AG10803 (cell line): Measurements from ENCODE around the gene PTGES2.
"Not testable (repeated sequence)": the region's sequence is repeated elsewhere in the genome, so short reads cannot be mapped to it uniquely, and the experiment has no call there.

Experiments
- DNase-seq: peaks from one replicate; pipeline ENCODE4 v3.0.0; 2010; ENCODE audit warnings: low read depth
- H3K4me3 ChIP-seq: 2 replicates; pipeline ENCODE4 v1.5.1; 2011; ENCODE audit warnings: mild to moderate bottlenecking, low read length, control low read depth
- TF ChIP-seq, protein P1 (sequence below): conservative IDR thresholded peaks from 2 replicates; pipeline ENCODE4 v1.5.1; 2011; ENCODE audit warnings: mild to moderate bottlenecking, low read length, control low read depth, inconsistent platforms

Gene PTGES2

DNA sequence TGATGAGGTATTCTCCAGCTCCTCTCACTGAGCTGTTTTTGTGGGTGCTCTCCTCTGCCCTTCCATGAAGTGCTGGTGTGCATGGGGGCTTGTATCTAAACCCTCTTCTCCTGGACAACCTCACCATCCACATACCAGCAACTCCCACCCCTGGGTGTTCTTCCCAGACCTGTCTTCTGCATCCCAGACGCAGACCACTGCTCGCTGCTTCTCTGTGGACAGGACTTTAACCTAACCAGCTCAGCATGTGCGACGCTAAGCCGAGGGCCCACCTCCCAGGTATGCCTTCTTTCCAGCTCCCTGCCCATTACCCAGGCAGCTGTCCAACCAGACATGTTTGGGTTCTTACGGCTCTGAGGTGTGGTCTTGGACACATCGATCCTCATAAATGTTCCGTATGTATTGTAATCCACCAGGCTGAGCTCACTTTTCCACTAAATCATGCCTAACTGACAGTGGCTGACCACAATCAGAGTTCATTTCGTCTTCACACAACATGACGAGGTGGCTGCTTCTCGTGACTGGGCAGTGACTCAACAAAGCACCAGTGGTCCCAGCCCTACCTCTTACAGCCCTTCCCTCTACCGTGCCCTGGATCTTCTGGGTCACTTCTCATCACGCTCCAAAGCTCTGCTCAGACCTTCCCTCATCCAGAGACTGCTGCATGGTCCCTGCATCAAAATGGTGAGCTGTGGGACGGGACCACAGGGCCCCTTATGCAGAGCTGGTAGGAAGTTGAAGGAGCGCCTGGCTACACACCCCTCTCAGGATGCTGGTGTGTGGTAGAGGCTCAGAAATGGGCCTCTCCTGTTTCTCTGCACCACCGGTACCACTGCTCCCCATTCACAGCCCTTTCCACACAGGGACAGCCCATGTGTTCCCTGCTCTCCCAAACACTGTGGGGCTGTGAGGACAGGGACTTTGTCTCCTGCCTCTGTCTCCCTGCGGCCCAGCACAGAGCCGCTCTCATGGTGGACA lies 9.6 kb upstream of the PTGES2 start:
- H3K4me3 ChIP-seq = no peak overlapping the region
- TF ChIP-seq, protein P1, sequence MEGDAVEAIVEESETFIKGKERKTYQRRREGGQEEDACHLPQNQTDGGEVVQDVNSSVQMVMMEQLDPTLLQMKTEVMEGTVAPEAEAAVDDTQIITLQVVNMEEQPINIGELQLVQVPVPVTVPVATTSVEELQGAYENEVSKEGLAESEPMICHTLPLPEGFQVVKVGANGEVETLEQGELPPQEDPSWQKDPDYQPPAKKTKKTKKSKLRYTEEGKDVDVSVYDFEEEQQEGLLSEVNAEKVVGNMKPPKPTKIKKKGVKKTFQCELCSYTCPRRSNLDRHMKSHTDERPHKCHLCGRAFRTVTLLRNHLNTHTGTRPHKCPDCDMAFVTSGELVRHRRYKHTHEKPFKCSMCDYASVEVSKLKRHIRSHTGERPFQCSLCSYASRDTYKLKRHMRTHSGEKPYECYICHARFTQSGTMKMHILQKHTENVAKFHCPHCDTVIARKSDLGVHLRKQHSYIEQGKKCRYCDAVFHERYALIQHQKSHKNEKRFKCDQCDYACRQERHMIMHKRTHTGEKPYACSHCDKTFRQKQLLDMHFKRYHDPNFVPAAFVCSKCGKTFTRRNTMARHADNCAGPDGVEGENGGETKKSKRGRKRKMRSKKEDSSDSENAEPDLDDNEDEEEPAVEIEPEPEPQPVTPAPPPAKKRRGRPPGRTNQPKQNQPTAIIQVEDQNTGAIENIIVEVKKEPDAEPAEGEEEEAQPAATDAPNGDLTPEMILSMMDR = no peak
- DNase-seq = peak; percentile 75

DNA sequence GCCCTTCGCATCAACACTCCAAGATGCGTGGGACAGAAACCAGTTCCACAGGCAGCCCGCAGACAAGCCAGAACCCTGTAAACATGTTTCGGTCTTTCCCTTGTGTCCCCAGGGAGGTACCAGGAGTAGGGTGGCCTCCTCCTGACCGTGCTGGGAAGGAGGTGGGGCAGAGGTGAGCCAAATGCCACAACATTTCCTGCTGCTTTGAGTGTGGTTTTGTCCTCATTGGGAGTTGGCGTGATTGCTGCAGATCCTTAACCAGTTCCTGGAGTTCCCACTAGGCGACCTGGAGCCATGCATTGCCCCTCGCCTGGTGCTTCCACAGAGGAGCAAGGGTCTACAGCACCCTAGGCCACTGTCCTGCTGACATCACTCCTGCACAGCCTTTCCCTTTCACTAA lies 8.0 kb upstream of the PTGES2 start:
- not testable (repeated sequence) for H3K4me3 ChIP-seq, DNase-seq

DNA sequence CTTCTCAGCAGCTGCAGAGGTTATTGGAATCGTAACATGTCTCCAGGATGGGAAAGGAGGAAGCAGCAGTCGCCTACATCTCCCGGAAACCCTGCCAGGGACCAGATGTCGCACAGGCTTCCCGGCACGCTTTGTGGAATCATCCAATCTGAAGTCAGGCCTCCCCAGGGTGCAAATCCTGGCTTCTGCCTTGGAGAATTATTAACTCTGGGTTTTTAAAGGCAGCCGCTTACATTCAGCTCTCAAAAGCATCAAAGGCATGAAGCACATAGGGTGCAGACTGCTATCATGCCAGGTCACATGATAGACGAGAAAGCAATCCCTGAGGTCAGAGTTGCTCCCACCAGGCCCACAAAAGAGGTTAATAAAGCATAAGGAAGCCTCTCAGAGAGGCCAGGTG lies 4.6 kb upstream of the PTGES2 start:
- H3K4me3 ChIP-seq = not testable (repeated sequence)
- DNase-seq = peak; percentile 20

DNA sequence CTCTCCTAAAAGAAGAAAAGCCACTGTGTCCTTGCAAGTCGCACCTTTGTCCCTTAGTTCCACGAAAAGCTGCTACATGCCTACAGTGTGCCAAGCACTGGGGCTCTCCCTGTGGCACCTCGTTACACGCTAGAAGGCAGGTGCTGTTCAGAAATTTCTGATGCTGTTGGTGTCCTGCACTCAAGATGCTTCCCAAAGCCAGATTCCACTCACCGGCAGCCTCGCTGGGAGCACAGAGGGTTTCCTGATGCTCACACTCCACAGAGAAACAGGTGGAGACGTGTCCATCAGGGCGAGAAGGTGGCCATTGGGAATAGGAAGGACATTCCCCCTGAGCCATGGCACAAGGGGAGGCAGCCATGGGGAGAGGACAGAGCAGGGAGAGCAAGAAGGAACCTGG lies 3.8 kb upstream of the PTGES2 start:
- not testable (repeated sequence) for H3K4me3 ChIP-seq, DNase-seq

DNA sequence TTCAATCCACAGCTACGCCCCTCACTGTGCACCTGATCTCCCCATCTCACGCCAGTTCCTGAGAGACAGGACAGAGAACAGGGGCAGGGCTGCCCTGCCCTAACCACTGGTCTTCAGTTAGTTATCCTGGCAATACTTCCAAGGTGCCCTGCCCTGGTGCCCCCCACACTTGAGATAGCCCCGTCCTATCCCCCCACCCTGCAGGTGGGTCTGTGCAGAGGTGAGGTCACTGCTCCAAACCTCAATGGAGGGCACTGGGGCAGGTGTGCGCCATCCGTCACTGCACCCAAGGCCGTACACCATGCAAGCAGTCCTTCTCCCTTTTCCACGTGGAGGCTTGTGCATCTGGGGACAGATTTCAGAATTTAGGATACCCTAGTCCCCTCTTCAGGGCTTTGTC lies 3.1 kb upstream of the PTGES2 start:
- not testable (repeated sequence) for DNase-seq, H3K4me3 ChIP-seq

DNA sequence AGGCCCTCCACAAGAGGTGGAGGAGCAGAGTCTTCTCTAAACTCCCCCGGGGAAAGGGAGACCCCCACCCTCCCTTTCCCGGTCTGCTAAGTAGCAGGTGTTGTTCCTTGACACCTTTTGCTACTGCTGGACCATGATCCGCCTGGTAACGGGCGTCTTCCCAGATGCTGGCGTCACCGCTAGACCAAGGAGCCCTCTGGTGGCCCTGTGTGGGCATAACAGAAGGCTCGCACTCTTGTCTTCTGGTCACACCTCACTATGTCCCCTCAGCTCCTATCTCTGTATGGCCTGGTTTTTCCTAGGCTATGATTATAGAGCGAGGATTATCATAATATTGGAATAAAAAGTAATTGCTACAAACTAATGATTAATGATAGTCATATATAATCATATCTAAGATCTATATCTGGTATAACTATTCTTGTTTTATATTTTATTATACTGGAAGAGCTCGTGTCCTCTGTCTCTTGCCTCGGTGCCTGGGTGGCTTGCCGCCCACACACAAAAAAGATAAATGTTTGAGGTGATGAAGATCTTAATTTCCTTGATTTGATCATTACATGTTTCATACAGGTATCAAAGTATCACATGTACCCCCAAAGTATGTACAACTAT lies 2.6 kb upstream of the PTGES2 start:
- TF ChIP-seq, protein P1 = peak; percentile 14; the same call in 1 of the 2 replicates
- not testable (repeated sequence) for DNase-seq, H3K4me3 ChIP-seq

DNA sequence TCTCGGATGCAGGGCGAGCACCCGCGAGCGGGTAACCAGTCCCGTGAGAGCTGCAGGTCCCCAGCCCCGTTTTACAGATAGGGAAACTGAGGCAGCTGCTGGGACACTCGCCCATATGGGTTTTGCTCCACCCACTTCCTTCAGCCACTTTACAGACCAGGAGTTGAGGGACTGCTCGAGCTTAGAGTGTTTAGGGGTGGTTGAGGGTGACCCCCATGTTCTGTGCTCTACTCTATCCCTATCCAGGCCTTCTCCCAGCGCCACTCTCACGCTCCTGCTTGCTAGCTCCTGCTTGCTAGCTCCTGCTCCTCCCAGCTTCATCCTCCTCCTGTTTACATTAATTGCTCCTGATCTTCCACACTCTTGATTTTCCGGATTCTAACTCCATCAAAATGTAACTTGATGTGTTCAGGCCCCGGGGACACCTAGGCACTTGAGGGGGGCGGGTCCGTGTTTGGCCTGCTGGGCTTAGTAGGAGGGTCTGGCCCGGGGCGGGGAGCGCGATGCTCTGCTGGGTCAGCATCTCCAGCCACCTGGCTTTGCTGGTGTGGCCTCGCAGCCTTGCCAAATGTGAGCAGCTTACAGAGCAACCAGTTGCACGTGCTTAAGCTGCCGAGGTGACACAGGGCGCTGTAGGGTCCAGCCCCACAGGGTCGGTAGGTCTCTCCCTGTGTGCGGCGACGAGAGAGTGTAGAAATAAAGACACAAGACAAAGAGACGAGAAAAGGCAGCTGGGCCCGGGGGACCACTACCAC lies 1.5 kb upstream of the PTGES2 start:
- DNase-seq = no peak
- peak overlapping the region; percentile 97 for H3K4me3 ChIP-seq
- TF ChIP-seq, protein P1 = no peak

DNA sequence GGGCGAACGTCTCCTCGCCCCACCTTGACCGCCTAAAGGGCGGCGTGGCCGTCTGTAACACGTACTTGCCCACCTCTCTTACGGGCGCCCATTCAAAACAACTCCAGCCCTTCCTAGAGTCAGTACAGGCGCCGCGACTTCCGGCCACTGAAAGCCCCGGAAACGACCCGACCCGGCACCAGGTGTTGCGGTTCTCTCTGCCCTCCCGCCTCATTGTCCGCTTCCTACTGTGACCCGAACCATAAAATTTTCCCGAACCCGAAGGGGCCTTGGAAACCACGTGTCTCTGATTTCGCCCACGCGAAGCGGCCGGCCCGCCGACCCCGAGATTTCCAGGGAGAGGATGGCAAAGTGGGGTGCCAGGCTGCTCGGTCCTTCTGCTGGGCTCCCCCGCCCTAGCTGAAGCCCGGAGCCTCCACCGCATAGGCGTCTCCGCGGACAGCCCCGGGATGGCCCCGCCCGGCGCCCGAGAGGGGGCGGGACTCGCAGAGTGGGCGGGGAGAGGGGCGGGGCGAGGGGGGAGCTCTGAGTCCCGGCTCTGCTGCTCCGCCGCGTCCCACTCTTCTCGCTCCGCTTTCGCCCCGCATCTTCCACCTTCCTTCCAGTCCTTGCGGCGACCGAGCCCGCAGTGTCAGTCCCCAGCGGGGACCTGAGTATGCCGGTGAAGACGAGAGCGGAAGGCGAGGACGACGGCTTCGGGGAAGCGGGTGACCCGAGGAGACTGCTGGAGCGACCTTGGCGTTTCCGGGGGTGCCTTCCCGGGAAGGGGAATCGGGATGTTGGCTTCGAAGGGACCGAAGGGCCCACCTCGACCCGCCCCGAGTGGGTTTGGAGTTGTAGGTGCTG lies 684 bp upstream of the PTGES2 start:
- H3K4me3 ChIP-seq = peak overlapping the region; percentile 97
- DNase-seq = peak; percentile 92
- TF ChIP-seq, protein P1 = no peak
